Measurements from ENCODE around the gene DCLK3.

DCLK3 gene

GRCh38 chr3:36800533-36801116 is 36.3 kb upstream of the DCLK3 start:
- Histone ChIP-seq H4K20me1 (ENCODE audit: insufficient read depth, low read length) (no peaks in the 10 kb centered on the region), H3K4me1 (ENCODE audit: insufficient read depth, low read length, severe bottlenecking) (no peaks in the 10 kb centered on the region), H3K9me2 (ENCODE audit: low read depth, low read length) (no peaks in the 10 kb centered on the region), H2AFZ (ENCODE audit: low read length) (no peak overlapping the region), H3K27me3 (ENCODE audit: insufficient read depth, low read length) (no peaks in the 10 kb centered on the region), H3K4me2 (ENCODE audit: low read length) (no peak overlapping the region), H3K36me3 (ENCODE audit: insufficient read depth, low read length) (no peaks in the 10 kb centered on the region), H3K4me3 (ENCODE audit: low read depth, low read length, poor library complexity, severe bottlenecking) (no peak overlapping the region), H3K9me3 (ENCODE audit: low read length) (0 out of 2 replicates have a peak, but pooled peaks cover 3% of the 10 kb centered on the region), H3F3A (ENCODE audit: insufficient read depth, low read length) (no peaks in the 10 kb centered on the region), H3K9ac (ENCODE audit: low read length) (no peak overlapping the region), H3K79me2 (ENCODE audit: insufficient read depth, low read length) (no peaks in the 10 kb centered on the region), H3K27ac (ENCODE audit: low read depth, low read length, poor library complexity, severe bottlenecking) (no peak overlapping the region)
- TF ChIP-seq EZH2 (IDR thresholded peaks at IDR 0.05; ENCODE audit: borderline replicate concordance, low read length) (no peak), CTCF (IDR thresholded peaks at IDR 0.05; ENCODE audit: low read length) (no peak)

GRCh38 chr3:36796881-36797280 is 32.5 kb upstream of the DCLK3 start:
- no peak overlapping the region for H3K4me3 ChIP-seq (ENCODE audit: low read depth, low read length, poor library complexity, severe bottlenecking)
- no peaks in the 10 kb centered on the region for H3K9me2 ChIP-seq (ENCODE audit: low read depth, low read length)
- H2AFZ ChIP-seq (ENCODE audit: low read length) = no peak overlapping the region
- H3K27me3 ChIP-seq (ENCODE audit: insufficient read depth, low read length) = no peaks in the 10 kb centered on the region
- no peaks in the 10 kb centered on the region for H3K4me1 ChIP-seq (ENCODE audit: insufficient read depth, low read length, severe bottlenecking)
- no peak overlapping the region for H3K4me2 ChIP-seq (ENCODE audit: low read length)
- H3K9me3 ChIP-seq (ENCODE audit: low read length) = no peaks in the 10 kb centered on the region
- no peaks in the 10 kb centered on the region for H3K79me2 ChIP-seq (ENCODE audit: insufficient read depth, low read length)
- no peaks in the 10 kb centered on the region for H4K20me1 ChIP-seq (ENCODE audit: insufficient read depth, low read length)
- H3K36me3 ChIP-seq (ENCODE audit: insufficient read depth, low read length) = no peaks in the 10 kb centered on the region
- TF ChIP-seq EZH2 (IDR thresholded peaks at IDR 0.05; ENCODE audit: borderline replicate concordance, low read length) (no peak), CTCF (IDR thresholded peaks at IDR 0.05; ENCODE audit: low read length) (no peak)
- no peak overlapping the region for H3K27ac ChIP-seq (ENCODE audit: low read depth, low read length, poor library complexity, severe bottlenecking)
- H3K9ac ChIP-seq (ENCODE audit: low read length) = no peak overlapping the region
- H3F3A ChIP-seq (ENCODE audit: insufficient read depth, low read length) = no peaks in the 10 kb centered on the region

- no peaks in the 10 kb centered on the region for H3K27me3 ChIP-seq (ENCODE audit: insufficient read depth, low read length)
- no peaks in the 10 kb centered on the region for H3K9me3 ChIP-seq (ENCODE audit: low read length)
- no peaks in the 10 kb centered on the region for H3F3A ChIP-seq (ENCODE audit: insufficient read depth, low read length)
- H3K36me3 ChIP-seq (ENCODE audit: insufficient read depth, low read length) = no peaks in the 10 kb centered on the region
- H2AFZ ChIP-seq (ENCODE audit: low read length) = no peak overlapping the region
- H3K27ac ChIP-seq (ENCODE audit: low read depth, low read length, poor library complexity, severe bottlenecking) = no peak overlapping the region
- H3K4me3 ChIP-seq (ENCODE audit: low read depth, low read length, poor library complexity, severe bottlenecking) = no peak overlapping the region
- no peak overlapping the region for H3K4me2 ChIP-seq (ENCODE audit: low read length)
- no peak for TF ChIP-seq CTCF (IDR thresholded peaks at IDR 0.05; ENCODE audit: low read length)
- no peak for TF ChIP-seq EZH2 (IDR thresholded peaks at IDR 0.05; ENCODE audit: borderline replicate concordance, low read length)
- H3K9me2 ChIP-seq (ENCODE audit: low read depth, low read length) = no peaks in the 10 kb centered on the region
- no peak overlapping the region for H3K9ac ChIP-seq (ENCODE audit: low read length)
- no peaks in the 10 kb centered on the region for H4K20me1 ChIP-seq (ENCODE audit: insufficient read depth, low read length)
- H3K4me1 ChIP-seq (ENCODE audit: insufficient read depth, low read length, severe bottlenecking) = no peaks in the 10 kb centered on the region
- H3K79me2 ChIP-seq (ENCODE audit: insufficient read depth, low read length) = no peaks in the 10 kb centered on the region
Observed at GRCh38 chr3:36796161-36796560, 31.8 kb upstream of the DCLK3 start.

Data from OCI-LY1 (cell line).